Activated CD4-positive, alpha-beta T cell treated with anti-CD3 and anti-CD28 coated beads for 48 hours (primary cell): ENCODE measurements around the gene MSL1.

Experiments
- DNase-seq: peaks from one replicate; pipeline ENCODE4 v3.0.0-alpha.2; 2020

Gene MSL1

DNA sequence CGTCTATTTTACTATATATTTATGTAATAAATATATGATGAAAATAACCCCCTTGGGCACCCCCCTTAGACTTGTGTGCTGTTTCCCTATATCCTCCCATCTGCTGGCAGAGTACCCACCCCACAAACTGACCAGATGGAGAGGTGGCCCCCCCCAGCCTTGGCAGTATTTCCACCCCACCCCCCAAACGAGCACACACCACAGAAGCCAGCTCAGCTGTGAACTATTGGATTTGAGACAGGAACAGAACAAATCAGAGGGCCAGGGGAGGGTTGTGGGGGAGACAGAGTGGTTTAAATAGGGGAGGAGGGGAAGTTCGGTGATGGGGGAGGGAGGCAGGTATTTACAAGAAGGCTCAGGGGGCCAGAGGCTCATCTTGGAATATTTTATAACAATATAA is 29.2 kb upstream of the MSL1 start:
- no peak for DNase-seq

DNA sequence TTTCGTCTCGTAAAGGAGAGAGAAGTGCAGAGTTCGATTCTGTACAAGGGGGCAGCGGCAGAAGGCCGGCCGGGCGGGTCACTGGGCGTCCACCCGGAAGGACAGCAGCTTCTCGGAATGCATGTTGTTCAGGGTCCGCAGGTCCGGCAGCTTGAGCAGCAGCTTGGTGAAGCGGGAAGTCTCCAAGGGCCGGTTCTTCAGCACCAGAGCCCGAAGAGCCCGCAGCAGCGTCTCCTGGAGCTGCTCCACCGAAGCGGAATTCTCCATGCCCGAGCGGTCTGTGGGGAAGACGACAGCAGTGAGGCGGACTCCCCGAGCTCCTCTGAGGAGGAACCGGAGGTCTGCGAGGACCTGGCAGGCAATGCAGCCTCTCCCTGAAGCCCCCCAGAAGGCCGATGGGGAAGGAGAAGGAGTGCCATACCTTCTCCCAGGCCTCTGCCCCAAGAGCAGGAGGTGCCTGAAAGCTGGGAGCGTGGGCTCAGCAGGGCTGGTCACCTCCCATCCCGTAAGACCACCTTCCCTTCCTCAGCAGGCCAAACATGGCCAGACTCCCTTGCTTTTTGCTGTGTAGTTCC is 28.7 kb upstream of the MSL1 start:
- DNase-seq = no peak

GRCh38 chr17:40093580-40094201 is 28.1 kb upstream of the MSL1 start:
- DNase-seq = no peak

- DNase-seq = no peak
These were observed 26.9 kb upstream of the MSL1 start for GRCh38 chr17:40094874-40095273.

DNA sequence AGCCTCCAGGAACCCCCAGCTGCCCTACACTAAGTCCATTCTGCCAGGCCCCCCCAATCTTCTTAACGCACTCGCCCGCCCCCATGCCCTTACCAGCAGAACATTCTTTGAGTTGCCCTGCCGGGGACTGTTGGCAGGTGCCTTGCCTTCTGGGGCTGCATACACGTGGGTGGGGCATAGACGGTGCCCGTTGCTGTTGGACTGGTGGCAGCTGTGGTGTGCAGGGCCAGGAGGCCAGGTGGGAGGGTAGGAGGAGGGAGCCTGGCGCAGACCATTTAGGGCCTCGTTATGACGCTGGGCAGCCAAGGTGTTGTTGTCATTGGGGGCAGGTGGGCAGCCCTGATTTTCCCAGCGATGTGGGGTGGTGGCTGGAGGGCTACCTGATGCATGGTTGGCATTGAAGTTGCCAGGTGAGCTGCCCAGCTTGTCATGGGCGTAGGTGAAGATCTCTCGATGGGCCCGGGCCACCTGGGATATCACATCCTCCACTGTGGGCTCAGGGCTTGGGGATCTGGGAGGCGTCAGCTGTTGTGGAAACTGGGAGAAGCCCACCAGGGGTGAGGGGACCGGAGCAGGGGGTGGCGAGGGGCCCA is 26.3 kb upstream of the MSL1 start:
- DNase-seq = no peak

- DNase-seq = peak; percentile 87
These were observed 25.6 kb upstream of the MSL1 start for GRCh38 chr17:40095944-40096791.

DNA sequence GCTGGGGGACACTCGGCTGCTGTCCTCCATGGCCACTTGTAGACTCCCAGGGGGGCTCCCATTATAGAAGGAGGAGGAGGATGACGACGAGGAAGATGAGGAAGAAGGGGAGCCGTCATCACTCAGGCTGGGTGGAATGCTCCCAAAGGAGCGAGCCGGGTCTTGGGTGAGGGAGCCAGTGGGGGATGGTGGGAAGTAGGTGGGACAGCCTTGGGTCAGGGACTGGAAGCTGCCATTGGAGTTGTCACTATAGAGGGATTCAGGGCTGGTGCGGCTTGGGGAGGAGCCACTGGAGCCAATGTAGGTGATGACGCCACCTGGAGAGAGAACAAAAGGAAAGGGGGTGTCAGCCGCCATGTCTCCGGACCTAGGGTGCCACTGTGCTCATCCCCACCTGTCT is 24.7 kb upstream of the MSL1 start:
- no peak for DNase-seq

DNA sequence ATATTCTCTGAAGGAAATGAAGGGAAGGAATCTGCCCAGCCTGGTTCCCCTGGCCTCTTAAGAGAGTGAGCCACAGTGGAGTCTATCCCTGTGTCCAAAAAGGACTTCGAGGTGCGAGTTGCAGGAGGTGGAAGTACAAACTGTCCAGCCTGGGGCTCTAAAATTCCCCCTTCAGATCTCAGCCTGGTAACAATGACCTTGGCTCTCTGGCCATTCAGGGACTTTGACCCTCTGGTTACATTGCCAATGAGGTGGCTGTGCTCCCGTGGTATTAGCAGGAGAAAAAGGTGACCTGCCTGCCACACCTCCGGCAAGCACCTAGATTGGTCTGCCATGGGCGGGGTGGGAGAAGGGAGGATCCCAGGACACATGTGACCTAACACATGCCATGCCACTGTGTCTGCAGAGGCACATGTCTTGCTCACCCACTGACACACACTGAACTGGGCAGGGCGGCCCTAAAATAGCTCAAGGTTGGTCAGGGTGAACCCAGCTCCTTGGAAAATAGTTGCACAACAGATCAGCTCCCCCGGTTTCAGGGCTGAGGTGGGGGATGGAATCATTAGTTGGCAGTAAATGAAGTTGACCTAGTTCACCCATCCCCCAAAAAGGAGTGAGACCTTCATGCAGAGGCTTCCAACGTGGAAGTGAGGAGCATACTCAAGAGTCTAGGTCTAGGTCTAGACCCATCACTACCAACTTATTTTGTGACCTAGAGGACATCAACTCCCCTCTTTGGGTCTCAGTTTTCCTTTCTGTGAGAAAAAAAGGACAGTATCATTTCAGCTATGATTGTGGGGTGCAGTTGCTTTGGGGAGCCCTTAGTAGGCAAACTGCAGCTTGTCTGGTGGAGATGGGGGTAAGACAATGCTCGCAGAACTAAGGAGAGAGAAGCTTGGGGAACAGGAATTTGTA is 23.6 kb upstream of the MSL1 start:
- no peak for DNase-seq

GRCh38 chr17:40098846-40099618 is 22.7 kb upstream of the MSL1 start:
- DNase-seq = peak; percentile 100

- peak; percentile 34 for DNase-seq
These were observed 22.0 kb upstream of the MSL1 start for GRCh38 chr17:40099619-40100418.

DNA sequence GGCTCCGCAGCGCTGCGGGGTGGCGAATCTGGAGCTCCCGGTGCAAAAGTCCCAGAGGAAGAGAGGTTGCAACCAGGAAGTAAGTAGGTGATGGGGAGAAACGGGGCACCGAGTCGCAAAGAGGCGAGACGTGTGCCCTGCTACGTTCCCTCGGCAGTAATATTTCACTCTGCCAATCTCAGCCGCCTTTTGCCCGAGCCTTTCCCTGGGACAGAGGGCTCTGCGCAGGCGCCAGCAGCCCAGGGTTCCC is 21.4 kb upstream of the MSL1 start, which contains the start of gene NR1D1:
Gene NR1D1, minus strand, starts transcription at position 171 of the 250 bp plus-strand sequence. CDS start 495 bp downstream, outside the sequence.
- no peak for DNase-seq

- DNase-seq = peak; percentile 95
These were observed 21.0 kb upstream of the MSL1 start for GRCh38 chr17:40100669-40101366.

DNA sequence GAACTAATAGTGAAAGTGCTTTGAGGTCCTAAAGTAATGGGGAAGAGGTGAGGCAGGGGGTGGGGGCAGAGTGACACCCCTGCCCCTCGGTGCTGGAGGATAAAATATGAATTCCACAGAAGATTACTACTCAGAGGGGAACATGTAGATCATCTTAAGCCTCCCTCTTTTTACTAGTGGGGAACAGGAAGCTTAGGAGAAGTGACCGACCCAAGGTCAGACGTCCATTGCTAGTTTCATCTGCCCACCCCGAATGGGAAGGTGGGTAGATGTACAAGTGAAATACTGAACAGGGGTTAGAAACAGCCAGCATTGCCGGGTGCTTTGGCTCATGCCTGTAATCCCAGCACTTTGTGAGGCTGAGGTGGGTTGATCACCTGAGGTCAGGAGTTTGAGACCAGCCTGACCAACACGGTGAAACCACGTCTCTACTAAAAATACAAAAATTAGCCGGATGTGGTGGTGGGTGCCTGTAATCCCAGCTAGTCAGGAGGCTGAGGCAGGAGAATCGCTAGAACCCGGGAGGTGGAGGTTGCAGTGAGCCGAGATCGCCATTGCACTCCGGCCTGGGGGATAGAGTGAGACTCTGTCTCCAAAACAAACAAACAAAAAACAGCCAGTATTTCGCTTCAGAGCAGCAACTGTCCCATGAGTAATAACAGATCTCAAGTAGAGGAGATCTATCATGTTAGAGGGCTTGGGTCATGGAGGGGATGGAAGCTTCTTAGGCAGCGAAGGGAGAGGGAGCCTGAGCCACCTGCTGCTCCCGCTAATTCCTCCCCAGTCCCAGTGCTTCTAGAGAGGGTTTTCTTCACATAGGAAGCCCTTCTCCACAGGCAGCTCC is 20.2 kb upstream of the MSL1 start:
- DNase-seq = no peak

GRCh38 chr17:40103071-40103661 is 18.6 kb upstream of the MSL1 start:
- DNase-seq = no peak

GRCh38 chr17:40103688-40104087 is 18.1 kb upstream of the MSL1 start:
- no peak for DNase-seq

- no peak for DNase-seq
These were observed 16.9 kb upstream of the MSL1 start for GRCh38 chr17:40104594-40105486.

GRCh38 chr17:40105861-40106759 is 15.7 kb upstream of the MSL1 start:
- DNase-seq = no peak
